Measurements from ENCODE around the gene MFSD2A.

- TF ChIP-seq POLR2A (IDR thresholded peaks at IDR 0.05): no peak
- TF ChIP-seq, protein P1, sequence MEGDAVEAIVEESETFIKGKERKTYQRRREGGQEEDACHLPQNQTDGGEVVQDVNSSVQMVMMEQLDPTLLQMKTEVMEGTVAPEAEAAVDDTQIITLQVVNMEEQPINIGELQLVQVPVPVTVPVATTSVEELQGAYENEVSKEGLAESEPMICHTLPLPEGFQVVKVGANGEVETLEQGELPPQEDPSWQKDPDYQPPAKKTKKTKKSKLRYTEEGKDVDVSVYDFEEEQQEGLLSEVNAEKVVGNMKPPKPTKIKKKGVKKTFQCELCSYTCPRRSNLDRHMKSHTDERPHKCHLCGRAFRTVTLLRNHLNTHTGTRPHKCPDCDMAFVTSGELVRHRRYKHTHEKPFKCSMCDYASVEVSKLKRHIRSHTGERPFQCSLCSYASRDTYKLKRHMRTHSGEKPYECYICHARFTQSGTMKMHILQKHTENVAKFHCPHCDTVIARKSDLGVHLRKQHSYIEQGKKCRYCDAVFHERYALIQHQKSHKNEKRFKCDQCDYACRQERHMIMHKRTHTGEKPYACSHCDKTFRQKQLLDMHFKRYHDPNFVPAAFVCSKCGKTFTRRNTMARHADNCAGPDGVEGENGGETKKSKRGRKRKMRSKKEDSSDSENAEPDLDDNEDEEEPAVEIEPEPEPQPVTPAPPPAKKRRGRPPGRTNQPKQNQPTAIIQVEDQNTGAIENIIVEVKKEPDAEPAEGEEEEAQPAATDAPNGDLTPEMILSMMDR (IDR thresholded peaks at IDR 0.05): no peak
Measured at GRCh38 chr1:39977202-39977601, 22.3 kb downstream of the MFSD2A start.

All from Peyer's patch (tissue), 4 donors.